ENCODE measurements around the gene COL28A1. TPM values are rescaled to one million over a fixed set of nuclear protein-coding genes. Genes with fewer than 3 reads are reported as not detected.

Gene COL28A1
- total and polyA plus RNA-seq, 2 of the 13 experiments (the other 11 are each of a cell fraction or from before 2014, with no cell fraction given): 0.07 to 0.15 TPM

- TF ChIP-seq DMTF1 (CRISPR knock-in tag; IDR thresholded peaks at IDR 0.05) (no peak), MIXL1 (CRISPR knock-in tag; IDR thresholded peaks at IDR 0.05) (no peak), FOXK2 (IDR thresholded peaks at IDR 0.05) (no peak)
These were observed 28.1 kb upstream of the COL28A1 start (continued) for GRCh38 chr7:7563813-7564212.

GRCh38 chr7:7563269-7563668 is 27.6 kb upstream of the COL28A1 start:
- H3K9ac ChIP-seq (ENCODE audit: insufficient read depth, low read depth, low read length): no peak overlapping the region
- H3K27ac ChIP-seq (ENCODE audit: extremely low read length, insufficient read depth, low read length): no peak overlapping the region
- peaks cover 23% of the 10 kb centered on the region for H3K4me1 ChIP-seq (ENCODE audit: insufficient read depth, low read length)
- no peak overlapping the region for H2AFZ ChIP-seq (ENCODE audit: low read length)
- BruUV-seq (replicated peaks): no TSS peak
- ChIA-PET POLR2A (no interaction called here), CTCF (ENCODE audit: low intra/inter-chr PET ratio, low total read pairs) (no interaction called here)
- H4K20me1 ChIP-seq (ENCODE audit: insufficient read depth, low read length): no peaks in the 10 kb centered on the region
- no peaks in the 10 kb centered on the region for H3K9me3 ChIP-seq (ENCODE audit: low read length)
- H3K36me3 ChIP-seq (replicated peaks in 1 of 2; ENCODE audit: control insufficient read depth in 1 of 2, insufficient read depth in 2 of 2, low read length in 2 of 2): no peaks in the 10 kb centered on the region
- ATAC-seq (no peak), FAIRE-seq (no peak), DNase-seq (ENCODE audit: low spot score) (no peak)
- peaks cover 7% of the 10 kb centered on the region for H3K79me2 ChIP-seq (ENCODE audit: insufficient read depth, low read length)
- no peaks in the 10 kb centered on the region for H3K27me3 ChIP-seq (ENCODE audit: control insufficient read depth in 1 of 2, insufficient read depth in 2 of 2, low read length in 2 of 2)
- in situ Hi-C loops (cut with HindIII; ENCODE audit: extremely low pct_ligation_motif_present, low pct_unique_long_range_greater_than_20kb): no loop called here
- intact Hi-C loops (cut with micrococcal nuclease; ENCODE audit: unreplicated experiment): no loop called here
- H3K4me3 ChIP-seq (replicated peaks in 1 of 3; ENCODE audit: insufficient read depth in 1 of 3, low read depth in 2 of 3, low read length in 3 of 3): no peak overlapping the region
- 52% methylated on average over 5 of the region's 5 CpGs for WGBS (ENCODE audit: low lambda C conversion rate)
- H3K4me2 ChIP-seq (ENCODE audit: low read depth, low read length): no peak overlapping the region
- TF ChIP-seq ZNF432 (CRISPR knock-in tag; IDR thresholded peaks at IDR 0.05; ENCODE audit: borderline replicate concordance) (no peak), HNF1B (CRISPR knock-in tag; IDR thresholded peaks at IDR 0.05) (no peak), ZNF367 (CRISPR knock-in tag; IDR thresholded peaks at IDR 0.05; ENCODE audit: borderline replicate concordance) (no peak), ZFAT (CRISPR knock-in tag; conservative IDR thresholded peaks at IDR 0.05) (no peak), REL (CRISPR knock-in tag; conservative IDR thresholded peaks at IDR 0.05) (no peak), PRDM15 (CRISPR knock-in tag; IDR thresholded peaks at IDR 0.05) (no peak), ERF (CRISPR knock-in tag; IDR thresholded peaks at IDR 0.05) (no peak), ZNF18 (CRISPR knock-in tag; IDR thresholded peaks at IDR 0.05; ENCODE audit: insufficient replicate concordance) (no peak), POLR2AphosphoS5 (IDR thresholded peaks at IDR 0.05; ENCODE audit: low read depth, low read length) (no peak), MED8 (CRISPR knock-in tag; IDR thresholded peaks at IDR 0.05; ENCODE audit: insufficient replicate concordance) (no peak), FLYWCH1 (CRISPR knock-in tag; IDR thresholded peaks at IDR 0.05) (no peak), MLLT10 (CRISPR knock-in tag; IDR thresholded peaks at IDR 0.05) (no peak), SMAD9 (CRISPR knock-in tag; IDR thresholded peaks at IDR 0.05) (no peak)

Data from HepG2 (cell line).